Endothelial cell of umbilical vein (primary cell): ENCODE measurements around the gene NEIL3.

ENCODE experiments used
- CTCF ChIP-seq, 2 donors: IDR thresholded peaks; 1 replicate in 1 of 2; 2 replicates in 1 of 2; pipeline ENCODE4 v1.5.1; 2011; ENCODE audit warnings: low read length in 2 of 2, mild to moderate bottlenecking in 2 of 2, moderate library complexity in 2 of 2, control low read depth in 1 of 2, inconsistent platforms in 1 of 2, low read depth in 1 of 2; ENCODE audit not compliant: insufficient read depth in 1 of 2; ENCODE audit errors: extremely low read depth in 1 of 2
- EZH2 ChIP-seq: IDR thresholded peaks from 2 replicates; pipeline ENCODE4 v1.6.1; 2012; ENCODE audit warnings: borderline replicate concordance, low read depth, mild to moderate bottlenecking, moderate library complexity, low read length, inconsistent platforms; ENCODE audit not compliant: severe bottlenecking
- FOS ChIP-seq: IDR thresholded peaks from 2 replicates; pipeline ENCODE4 v1.6.1; 2011; ENCODE audit warnings: mild to moderate bottlenecking, low read length, moderate library complexity, borderline replicate concordance; ENCODE audit not compliant: insufficient read depth
- GATA2 ChIP-seq: IDR thresholded peaks from 2 replicates; pipeline ENCODE4 v1.7.0; 2011; ENCODE audit warnings: low read depth, mild to moderate bottlenecking, moderate library complexity, mixed read lengths, low read length; ENCODE audit not compliant: insufficient read length, insufficient read depth
- JUN ChIP-seq: IDR thresholded peaks from 2 replicates; pipeline ENCODE4 v1.6.1; 2011; ENCODE audit warnings: borderline replicate concordance, low read depth; ENCODE audit not compliant: insufficient read length, insufficient read depth
- MYC ChIP-seq: IDR thresholded peaks from one replicate; pipeline ENCODE4 v1.6.1; 2011; ENCODE audit warnings: mild to moderate bottlenecking, low read depth, low read length
- POLR2A ChIP-seq: IDR thresholded peaks from 2 replicates; pipeline ENCODE4 v1.6.1; 2012; ENCODE audit warnings: low read depth, mild to moderate bottlenecking, control low read depth, low read length
- POLR2AphosphoS5 ChIP-seq: IDR thresholded peaks from 2 replicates; pipeline ENCODE4 v1.6.1; 2012; ENCODE audit warnings: low read depth, mild to moderate bottlenecking, control low read depth, low read length, moderate library complexity; ENCODE audit not compliant: insufficient read depth

- no peak for TF ChIP-seq CTCF (IDR thresholded peaks at IDR 0.05; ENCODE audit: extremely low read depth in 1 of 2, insufficient read depth in 1 of 2, low read depth in 1 of 2, low read length in 2 of 2)
- no peak for TF ChIP-seq GATA2
- TF ChIP-seq MYC: no peak
- no peak for TF ChIP-seq POLR2A
- TF ChIP-seq FOS: no peak
- no peak for TF ChIP-seq POLR2AphosphoS5
- TF ChIP-seq JUN: no peak
- TF ChIP-seq EZH2: no peak
Observed at GRCh38 chr4:177411996-177412395, 102.3 kb downstream of the NEIL3 start.
